GM18907 (cell line): ENCODE results near the gene LIG3.
"Not testable (repeated sequence)": the region's sequence is repeated elsewhere in the genome, so short reads cannot be mapped to it uniquely, and the experiment has no call there.

Source experiments
- ATAC-seq: cut with Tn5 transposase; IDR thresholded peaks from one replicate; pipeline ENCODE4 v1.9.1; 2021; ENCODE audit warnings: mild to moderate bottlenecking, moderate library complexity; ENCODE audit not compliant: unreplicated experiment

LIG3 gene

GRCh38 chr17:35030780-35031179, 50.5 kb downstream of the LIG3 start:
- no peak for ATAC-seq

GRCh38 chr17:35038453-35038852, 58.1 kb downstream of the LIG3 start:
- ATAC-seq = no peak

GRCh38 chr17:35041390-35041789, 61.1 kb downstream of the LIG3 start:
- no peak for ATAC-seq

- ATAC-seq = no peak
Observed at GRCh38 chr17:35044181-35044580, 63.9 kb downstream of the LIG3 start.

- ATAC-seq = not testable (repeated sequence)
Observed at GRCh38 chr17:35045458-35045979, 65.2 kb downstream of the LIG3 start.

GRCh38 chr17:35046245-35046644, 65.9 kb downstream of the LIG3 start:
- no peak for ATAC-seq

- ATAC-seq = peak; percentile 45
Observed at GRCh38 chr17:35046740-35047283, 66.5 kb downstream of the LIG3 start.

- ATAC-seq = no peak
Observed at GRCh38 chr17:35048685-35049379, 68.5 kb downstream of the LIG3 start.

- ATAC-seq = no peak
Observed at GRCh38 chr17:35050170-35050569, 69.9 kb downstream of the LIG3 start.

GRCh38 chr17:35051183-35051578, 70.9 kb downstream of the LIG3 start:
- ATAC-seq = peak; percentile 76

- ATAC-seq = peak; percentile 59
Observed at GRCh38 chr17:35051579-35052240, 71.4 kb downstream of the LIG3 start.

GRCh38 chr17:35052241-35052610, 71.9 kb downstream of the LIG3 start:
- ATAC-seq = no peak

GRCh38 chr17:35052780-35053179, 72.5 kb downstream of the LIG3 start:
- ATAC-seq = no peak

GRCh38 chr17:35053204-35053603, 72.9 kb downstream of the LIG3 start:
- ATAC-seq = no peak

GRCh38 chr17:35056013-35056412, 75.7 kb downstream of the LIG3 start:
- no peak for ATAC-seq

GRCh38 chr17:35057332-35057915, 77.1 kb downstream of the LIG3 start:
- no peak for ATAC-seq
